Nephron (organoid): Measurements from ENCODE around the gene FOCAD.

Source experiments
- H3K27ac Mint-ChIP-seq, 3 experiments: 2 replicates each; pipeline ENCODE4 v1.8.0; 2020; ENCODE audit warnings: mixed read lengths in 3 of 3, mild to moderate bottlenecking in 2 of 3, moderate library complexity in 1 of 3
- H3K27me3 Mint-ChIP-seq: 2 replicates; pipeline ENCODE4 v1.8.0; 2021; ENCODE audit warnings: low read depth, mild to moderate bottlenecking, moderate library complexity, mixed read lengths
- H3K36me3 Mint-ChIP-seq: 2 replicates; pipeline ENCODE4 v1.8.0; 2020; ENCODE audit warnings: low read depth, mixed read lengths
- H3K4me1 Mint-ChIP-seq: 2 replicates; pipeline ENCODE4 v1.8.0; 2020; ENCODE audit warnings: mixed read lengths
- H3K4me3 Mint-ChIP-seq, 3 experiments: 2 replicates each; pipeline ENCODE4 v1.8.0; 2020; ENCODE audit warnings: mild to moderate bottlenecking in 3 of 3, mixed read lengths in 3 of 3, moderate library complexity in 2 of 3
- H3K9me3 Mint-ChIP-seq: 2 replicates; pipeline ENCODE4 v1.8.0; 2020; ENCODE audit warnings: mixed read lengths
- CTCF ChIP-seq, 3 experiments: fragments of 200-600 bp; sonication (generic); IDR thresholded peaks; one replicate each; pipeline ENCODE4 v1.5.0; 2021; ENCODE audit warnings: antibody characterized with exemption in 3 of 3; ENCODE audit not compliant: unreplicated experiment in 3 of 3

FOCAD gene

GRCh38 chr9:20701060-20701459 is 17.0 kb downstream of the FOCAD start:
- peaks cover 28% of the 10 kb centered on the region for H3K4me1 Mint-ChIP-seq
- no peak overlapping the region for H3K4me3 Mint-ChIP-seq
- H3K36me3 Mint-ChIP-seq = no peaks in the 10 kb centered on the region
- peak overlapping the region; percentile 3 to 52 (median 39) for H3K27ac Mint-ChIP-seq
- H3K27me3 Mint-ChIP-seq = no peaks in the 10 kb centered on the region
- TF ChIP-seq CTCF (IDR thresholded peaks at IDR 0.05; ENCODE audit: unreplicated experiment in 3 of 3) = no peak
- H3K9me3 Mint-ChIP-seq = no peaks in the 10 kb centered on the region

- Mint-ChIP-seq H3K27ac (peak overlapping the region; percentile 17 to 31 (median 27)), H3K36me3 (no peaks in the 10 kb centered on the region), H3K27me3 (no peaks in the 10 kb centered on the region), H3K9me3 (no peaks in the 10 kb centered on the region), H3K4me1 (peaks cover 23% of the 10 kb centered on the region), H3K4me3 (no peak overlapping the region)
- TF ChIP-seq CTCF (IDR thresholded peaks at IDR 0.05; ENCODE audit: unreplicated experiment in 3 of 3) = no peak
These were observed 18.5 kb downstream of the FOCAD start for GRCh38 chr9:20702570-20702969.

GRCh38 chr9:20703146-20703545 is 19.1 kb downstream of the FOCAD start:
- Mint-ChIP-seq H3K36me3 (no peaks in the 10 kb centered on the region), H3K27me3 (no peaks in the 10 kb centered on the region), H3K4me1 (peaks cover 23% of the 10 kb centered on the region), H3K9me3 (no peaks in the 10 kb centered on the region), H3K4me3 (no peak overlapping the region), H3K27ac (peak overlapping the region in 2 of 3 experiments; percentile 17 to 31)
- TF ChIP-seq CTCF (IDR thresholded peaks at IDR 0.05; ENCODE audit: unreplicated experiment in 3 of 3) = no peak

- Mint-ChIP-seq H3K36me3 (peaks cover 4% of the 10 kb centered on the region), H3K4me3 (no peak overlapping the region), H3K9me3 (no peaks in the 10 kb centered on the region), H3K27ac (no peak overlapping the region), H3K4me1 (peaks cover 2% of the 10 kb centered on the region), H3K27me3 (no peaks in the 10 kb centered on the region)
- TF ChIP-seq CTCF (IDR thresholded peaks at IDR 0.05; ENCODE audit: unreplicated experiment in 3 of 3) = no peak
These were observed 23.6 kb downstream of the FOCAD start for GRCh38 chr9:20707708-20708107.

DNA sequence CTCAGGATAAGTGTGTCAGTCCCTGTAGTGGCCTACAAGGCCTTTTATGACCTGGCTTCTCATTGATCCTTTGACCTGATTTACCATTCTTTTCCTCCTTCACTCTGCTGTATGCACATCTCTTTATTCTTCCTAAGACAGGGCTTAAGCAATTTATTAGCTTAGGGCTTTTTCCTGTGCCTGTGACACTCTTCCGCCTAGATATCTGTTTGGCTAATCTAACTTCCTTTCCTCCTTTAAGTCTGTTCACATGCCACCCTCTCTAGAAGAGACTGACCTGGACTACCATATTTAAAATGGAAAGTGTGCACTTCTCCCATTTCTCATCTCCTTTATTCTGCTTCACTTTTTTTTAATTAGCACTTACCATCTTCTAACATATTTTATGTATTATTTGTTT is 29.1 kb downstream of the FOCAD start:
- TF ChIP-seq CTCF (IDR thresholded peaks at IDR 0.05; ENCODE audit: unreplicated experiment in 3 of 3) = no peak
- Mint-ChIP-seq H3K27ac (no peak overlapping the region), H3K4me1 (no peaks in the 10 kb centered on the region), H3K36me3 (peaks cover 16% of the 10 kb centered on the region), H3K27me3 (no peaks in the 10 kb centered on the region), H3K9me3 (no peaks in the 10 kb centered on the region), H3K4me3 (no peak overlapping the region)
